Endodermal cell (in vitro differentiated cells): Measurements from ENCODE around the gene FAM50B. TPM values are rescaled to one million over a fixed set of nuclear protein-coding genes. Genes with fewer than 3 reads are reported as not detected.

Experiments
- DNase-seq: peaks from one replicate; pipeline ENCODE4 v3.0.0-alpha.2; 2017
- H3K27ac ChIP-seq: 2 replicates; pipeline ENCODE4 v1.5.1; 2013; ENCODE audit warnings: mild to moderate bottlenecking, low read depth, low read length, moderate library complexity
- H3K27me3 ChIP-seq: 2 replicates; pipeline ENCODE4 v1.6.1; 2013; ENCODE audit warnings: mild to moderate bottlenecking, low read length, moderate library complexity; ENCODE audit not compliant: insufficient read depth, control insufficient read depth, poor library complexity, severe bottlenecking
- H3K36me3 ChIP-seq: 2 replicates; pipeline ENCODE4 v1.7.0; 2013; ENCODE audit warnings: mild to moderate bottlenecking, low read length, moderate library complexity; ENCODE audit not compliant: control insufficient read depth, insufficient read depth
- H3K4me1 ChIP-seq: one replicate; pipeline ENCODE4 v1.7.0; 2013; ENCODE audit warnings: low read length; ENCODE audit not compliant: control insufficient read depth, insufficient read depth
- H3K4me3 ChIP-seq: 2 replicates; pipeline ENCODE4 v1.5.1; 2013; ENCODE audit warnings: mild to moderate bottlenecking, low read length, moderate library complexity
- H3K9ac ChIP-seq: 2 replicates; pipeline ENCODE4 v1.6.1; 2013; ENCODE audit warnings: mild to moderate bottlenecking, low read length, moderate library complexity; ENCODE audit not compliant: poor library complexity, severe bottlenecking; ENCODE audit errors: extremely low read depth
- H3K9me3 ChIP-seq: 2 replicates; pipeline ENCODE4 v1.6.1; 2013; ENCODE audit warnings: mild to moderate bottlenecking, low read length, moderate library complexity; ENCODE audit not compliant: control insufficient read depth
- H3K27ac Mint-ChIP-seq: 2 replicates; pipeline ENCODE4 v1.8.0; 2020; ENCODE audit warnings: mixed read lengths
- H3K27me3 Mint-ChIP-seq: 2 replicates; pipeline ENCODE4 v1.8.0; 2021; ENCODE audit warnings: mild to moderate bottlenecking, mixed read lengths; ENCODE audit not compliant: insufficient read depth
- H3K36me3 Mint-ChIP-seq: 2 replicates; pipeline ENCODE4 v1.8.0; 2020; ENCODE audit warnings: low read depth, mixed read lengths
- H3K4me1 Mint-ChIP-seq: 2 replicates; pipeline ENCODE4 v1.8.0; 2020; ENCODE audit warnings: mixed read lengths
- H3K4me3 Mint-ChIP-seq: 2 replicates; pipeline ENCODE4 v1.8.0; 2020; ENCODE audit warnings: mild to moderate bottlenecking, moderate library complexity, mixed read lengths
- H3K9me3 Mint-ChIP-seq: 2 replicates; pipeline ENCODE4 v1.8.0; 2020; ENCODE audit warnings: mild to moderate bottlenecking, mixed read lengths
- CTCF ChIP-seq: fragments of 200-600 bp; sonication (generic); conservative IDR thresholded peaks from 2 replicates; pipeline ENCODE4 v1.5.0; 2021; ENCODE audit warnings: antibody characterized with exemption, mild to moderate bottlenecking
- WGBS, 2 experiments: methylation state at CpG; one replicate each; pipeline versions ENCODE4 v1.1.5 to v1.1.7; 2013; ENCODE audit warnings: missing lambda C conversion rate in 2 of 2, mixed read lengths in 1 of 2; ENCODE audit not compliant: insufficient coverage in 1 of 2, insufficient read length in 1 of 2; 5-methylcytosine and 5-hydroxymethylcytosine counted together
- total RNA-seq, 2 donors: library from RNA; stranded (reverse); fragmentation: NEBNext Ultra II Directional in 1 of 2; extraction: Animal tissue kit (Norgen Biotek cat#: 25700) in 1 of 2; gene quantifications; 2 replicates in 1 of 2; 3 replicates in 1 of 2; pipeline ENCODE4 v1.2.1, GENCODE V29; 2021

FAM50B gene
- total RNA-seq, 2 donors from 2014 or later: 2.8 to 3.7 TPM

GRCh38 chr6:3876101-3876500 lies 26.9 kb downstream of the FAM50B start:
- WGBS, 2 experiments: 88 to 94% methylated on average over 10 of the region's 10 CpGs
- Histone ChIP-seq H3K9me3 (no peaks in the 10 kb centered on the region), H3K4me3 (no peak overlapping the region), H3K4me1 (no peaks in the 10 kb centered on the region), H3K27ac (no peak overlapping the region), H3K9ac (no peak overlapping the region), H3K36me3 (no peaks in the 10 kb centered on the region), H3K27me3 (no peaks in the 10 kb centered on the region)
- peak; percentile 29 for DNase-seq
- H3K4me1 Mint-ChIP-seq: no peaks in the 10 kb centered on the region
- H3K4me3 Mint-ChIP-seq: no peak overlapping the region
- H3K36me3 Mint-ChIP-seq: no peaks in the 10 kb centered on the region
- H3K9me3 Mint-ChIP-seq: peaks cover 8% of the 10 kb centered on the region
- H3K27ac Mint-ChIP-seq: no peak overlapping the region
- TF ChIP-seq CTCF: no peak
- no peaks in the 10 kb centered on the region for H3K27me3 Mint-ChIP-seq

GRCh38 chr6:3876866-3877265 lies 27.7 kb downstream of the FAM50B start:
- no peak overlapping the region for H3K4me3 ChIP-seq
- no peaks in the 10 kb centered on the region for H3K9me3 ChIP-seq
- H3K27me3 Mint-ChIP-seq: peaks cover 2% of the 10 kb centered on the region
- H3K9ac ChIP-seq: no peak overlapping the region
- no peak overlapping the region for H3K27ac Mint-ChIP-seq
- 89 to 100% methylated on average over 2 to 3 of the region's 4 CpGs for WGBS, 2 experiments
- H3K4me3 Mint-ChIP-seq: no peak overlapping the region
- H3K36me3 ChIP-seq: no peaks in the 10 kb centered on the region
- DNase-seq: peak; percentile 2
- H3K4me1 ChIP-seq: no peaks in the 10 kb centered on the region
- peaks cover 7% of the 10 kb centered on the region for H3K36me3 Mint-ChIP-seq
- no peak for TF ChIP-seq CTCF
- H3K9me3 Mint-ChIP-seq: peaks cover 16% of the 10 kb centered on the region
- no peaks in the 10 kb centered on the region for H3K27me3 ChIP-seq
- H3K4me1 Mint-ChIP-seq: no peaks in the 10 kb centered on the region
- no peak overlapping the region for H3K27ac ChIP-seq

- H3K36me3 ChIP-seq: no peaks in the 10 kb centered on the region
- no peak overlapping the region for H3K4me3 ChIP-seq
- no peak overlapping the region for H3K27ac ChIP-seq
- Mint-ChIP-seq H3K27ac (no peak overlapping the region), H3K4me1 (no peaks in the 10 kb centered on the region), H3K27me3 (peaks cover 3% of the 10 kb centered on the region), H3K36me3 (peaks cover 7% of the 10 kb centered on the region), H3K4me3 (no peak overlapping the region), H3K9me3 (peaks cover 26% of the 10 kb centered on the region)
- DNase-seq: peak; percentile 8
- TF ChIP-seq CTCF: no peak
- no peaks in the 10 kb centered on the region for H3K4me1 ChIP-seq
- H3K27me3 ChIP-seq: no peaks in the 10 kb centered on the region
- H3K9me3 ChIP-seq: no peaks in the 10 kb centered on the region
- H3K9ac ChIP-seq: no peak overlapping the region
- WGBS, 2 experiments: 86 to 100% methylated on average over 4 to 6 of the region's 6 CpGs
Measured at GRCh38 chr6:3878048-3878666, 29.0 kb downstream of the FAM50B start.
